Measurements from ENCODE around the gene HACL1. TPM values are rescaled to one million over a fixed set of nuclear protein-coding genes. Genes with fewer than 3 reads are reported as not detected.

Gene HACL1
- polyA plus RNA-seq, 1 of the 3 experiments (the other 2 are of a cell fraction) = 15.1 TPM

GRCh38 chr3:15592968-15593367, 8.4 kb downstream of the HACL1 start:
- ChIA-PET CTCF (no interaction called here), POLR2A (no interaction called here)
- no peak overlapping the region for H3K4me2 ChIP-seq
- no peak overlapping the region for H3K27ac ChIP-seq (ENCODE audit: low read depth in 2 of 2, low read length in 1 of 2)
- no peaks in the 10 kb centered on the region for H3K27me3 ChIP-seq (ENCODE audit: insufficient read depth)
- H3K9me2 ChIP-seq = no peaks in the 10 kb centered on the region
- no peak overlapping the region for H2AFZ ChIP-seq (ENCODE audit: low read depth)
- no peak overlapping the region for H3K4me3 ChIP-seq (ENCODE audit: low read depth in 2 of 2, low read length in 1 of 2)
- H3K4me1 ChIP-seq (ENCODE audit: control insufficient read depth in 1 of 2, insufficient read depth in 2 of 2, low read depth in 1 of 2, low read length in 1 of 2) = no peaks in the 10 kb centered on the region
- H4K20me1 ChIP-seq (ENCODE audit: insufficient read depth) = no peaks in the 10 kb centered on the region
- WGBS (ENCODE audit: low lambda C conversion rate) = 95% methylated on average over 8 of the region's 8 CpGs
- H3K9me3 ChIP-seq = no peaks in the 10 kb centered on the region
- H3K36me3 ChIP-seq (replicated peaks in 1 of 2; ENCODE audit: control insufficient read depth in 1 of 2, insufficient read depth in 2 of 2, low read length in 1 of 2) = peaks cover 36 to 80% of the 10 kb centered on the region in 2 experiments
- TF ChIP-seq POLR2AphosphoS5 (IDR thresholded peaks at IDR 0.05; ENCODE audit: low read depth, low read length) (no peak), EP300 (IDR thresholded peaks at IDR 0.05; ENCODE audit: borderline replicate concordance in 1 of 2, low read depth in 1 of 2, low read length in 1 of 2) (no peak), FOXM1 (IDR thresholded peaks at IDR 0.05; ENCODE audit: low read depth) (no peak), RCOR1 (IDR thresholded peaks at IDR 0.05; ENCODE audit: low read length) (no peak), MXI1 (IDR thresholded peaks at IDR 0.05; ENCODE audit: low read depth, low read length) (no peak), RXRA (IDR thresholded peaks at IDR 0.05; ENCODE audit: borderline replicate concordance, low read depth) (no peak), FOXJ3 (CRISPR knock-in tag; IDR thresholded peaks at IDR 0.05) (no peak), NRF1 (IDR thresholded peaks at IDR 0.05; ENCODE audit: low read depth, low read length) (no peak), GABPA (IDR thresholded peaks at IDR 0.05; ENCODE audit: low read depth) (no peak), ELF1 (IDR thresholded peaks at IDR 0.05) (no peak)
- peaks cover 28% of the 10 kb centered on the region for H3F3A ChIP-seq (replicated peaks; ENCODE audit: insufficient read depth)
- H3K79me2 ChIP-seq (ENCODE audit: insufficient read depth) = peaks cover 4% of the 10 kb centered on the region; the same call in 1 of the 2 replicates
- DNase-seq = no peak
- H3K9ac ChIP-seq = no peak overlapping the region

- WGBS (ENCODE audit: low lambda C conversion rate) = 93% methylated on average over 21 of the region's 21 CpGs
- Histone ChIP-seq H3K27ac (ENCODE audit: low read depth in 2 of 2, low read length in 1 of 2) (no peak overlapping the region), H3K36me3 (replicated peaks in 1 of 2; ENCODE audit: control insufficient read depth in 1 of 2, insufficient read depth in 2 of 2, low read length in 1 of 2) (peaks cover 30 to 77% of the 10 kb centered on the region in 2 experiments), H3K27me3 (ENCODE audit: insufficient read depth) (no peaks in the 10 kb centered on the region), H3K9ac (no peak overlapping the region), H2AFZ (ENCODE audit: low read depth) (no peak overlapping the region), H3K4me2 (no peak overlapping the region), H3K9me2 (no peaks in the 10 kb centered on the region), H3K9me3 (no peaks in the 10 kb centered on the region), H3K79me2 (ENCODE audit: insufficient read depth) (no peaks in the 10 kb centered on the region), H3K4me3 (ENCODE audit: low read depth in 2 of 2, low read length in 1 of 2) (no peak overlapping the region), H3F3A (replicated peaks; ENCODE audit: insufficient read depth) (peaks cover 29% of the 10 kb centered on the region), H4K20me1 (ENCODE audit: insufficient read depth) (no peaks in the 10 kb centered on the region), H3K4me1 (ENCODE audit: control insufficient read depth in 1 of 2, insufficient read depth in 2 of 2, low read depth in 1 of 2, low read length in 1 of 2) (no peaks in the 10 kb centered on the region)
- ChIA-PET CTCF (no interaction called here), POLR2A (no interaction called here)
- TF ChIP-seq NFIC (IDR thresholded peaks at IDR 0.05; ENCODE audit: borderline replicate concordance) (no peak), CHD2 (IDR thresholded peaks at IDR 0.05; ENCODE audit: low read length, partially characterized antibody) (no peak)
- DNase-seq = no peak
Observed at GRCh38 chr3:15591928-15592327, 9.4 kb downstream of the HACL1 start.

- no peaks in the 10 kb centered on the region for H4K20me1 ChIP-seq (ENCODE audit: insufficient read depth)
- POLR2A ChIA-PET = no interaction called here
- H3K9ac ChIP-seq = no peak overlapping the region
- H3K4me1 ChIP-seq (ENCODE audit: control insufficient read depth in 1 of 2, insufficient read depth in 2 of 2, low read depth in 1 of 2, low read length in 1 of 2) = no peaks in the 10 kb centered on the region
- peaks cover 28% of the 10 kb centered on the region for H3F3A ChIP-seq (replicated peaks; ENCODE audit: insufficient read depth)
- H3K9me3 ChIP-seq = no peaks in the 10 kb centered on the region
- no peak for DNase-seq
- no peaks in the 10 kb centered on the region for H3K79me2 ChIP-seq (ENCODE audit: insufficient read depth)
- peaks cover 29 to 77% of the 10 kb centered on the region in 2 experiments for H3K36me3 ChIP-seq (replicated peaks in 1 of 2; ENCODE audit: control insufficient read depth in 1 of 2, insufficient read depth in 2 of 2, low read length in 1 of 2)
- H3K9me2 ChIP-seq = no peaks in the 10 kb centered on the region
- no peak overlapping the region for H3K27ac ChIP-seq (ENCODE audit: low read depth in 2 of 2, low read length in 1 of 2)
- WGBS (ENCODE audit: low lambda C conversion rate) = 98% methylated on average over 3 of the region's 3 CpGs
- CTCF ChIA-PET = no interaction called here
- H3K4me3 ChIP-seq (ENCODE audit: low read depth in 2 of 2, low read length in 1 of 2) = no peak overlapping the region
- no peak overlapping the region for H2AFZ ChIP-seq (ENCODE audit: low read depth)
- H3K4me2 ChIP-seq = no peak overlapping the region
- no peaks in the 10 kb centered on the region for H3K27me3 ChIP-seq (ENCODE audit: insufficient read depth)
- TF ChIP-seq GATA2 (CRISPR knock-in tag; IDR thresholded peaks at IDR 0.05) = no peak
- no peak for TF ChIP-seq TEAD4 (IDR thresholded peaks at IDR 0.05; ENCODE audit: borderline replicate concordance, insufficient read depth)
- TF ChIP-seq GABPA (IDR thresholded peaks at IDR 0.05; ENCODE audit: low read depth) = no peak
- TF ChIP-seq MEF2A (IDR thresholded peaks at IDR 0.05; ENCODE audit: borderline replicate concordance, low read depth) = no peak
- no peak for TF ChIP-seq YY1 (IDR thresholded peaks at IDR 0.05; ENCODE audit: low read depth)
- TF ChIP-seq RAD21 (IDR thresholded peaks at IDR 0.05; ENCODE audit: low read length) = no peak
- no peak for TF ChIP-seq PBX3 (IDR thresholded peaks at IDR 0.05)
- no peak for TF ChIP-seq RXRA (IDR thresholded peaks at IDR 0.05; ENCODE audit: borderline replicate concordance, low read depth)
- no peak for TF ChIP-seq USF2 (IDR thresholded peaks at IDR 0.05; ENCODE audit: borderline replicate concordance, low read depth, low read length)
- no peak for TF ChIP-seq TCF12 (IDR thresholded peaks at IDR 0.05)
- TF ChIP-seq SMC3 (IDR thresholded peaks at IDR 0.05; ENCODE audit: low read depth, low read length) = no peak
- TF ChIP-seq MAX (IDR thresholded peaks at IDR 0.05; ENCODE audit: low read depth) = no peak
- TF ChIP-seq EP300 (IDR thresholded peaks at IDR 0.05; ENCODE audit: borderline replicate concordance in 1 of 2, low read depth in 1 of 2, low read length in 1 of 2) = no peak
Observed at GRCh38 chr3:15591242-15591641, 10.1 kb downstream of the HACL1 start.
